A549 (cell line): ENCODE results near the gene MED26.

Source experiments
- EP300 ChIP-seq, 2 experiments: fragments of >200 bp; sonication (Bioruptor Twin); formaldehyde crosslinking; IDR thresholded peaks; 2 replicates in 1 of 2; 3 replicates in 1 of 2; pipeline ENCODE4 v1.6.1; 2016 to 2017
- SMC3 ChIP-seq: fragments of >200 bp; sonication (Bioruptor Twin); formaldehyde crosslinking; IDR thresholded peaks from 3 replicates; pipeline ENCODE4 v1.6.1; 2018; ENCODE audit warnings: inconsistent platforms
- ZC3H11A ChIP-seq: fragments of 450-650 bp; IDR thresholded peaks from 2 replicates; pipeline ENCODE4 v1.6.1; 2014; ENCODE audit warnings: antibody characterized with exemption, mild to moderate bottlenecking
- TF ChIP-seq, protein P1 (sequence below): fragments of >200 bp; sonication (Bioruptor Twin); formaldehyde crosslinking; IDR thresholded peaks from 3 replicates; pipeline ENCODE4 v1.5.1; 2016
- TF ChIP-seq, protein P2 (sequence below): IDR thresholded peaks from 2 replicates; pipeline ENCODE4 v1.6.1; 2012
- TF ChIP-seq, protein P3 (sequence below): fragments of 150-350 bp; IDR thresholded peaks from 2 replicates; pipeline ENCODE4 v1.6.1; 2014; ENCODE audit warnings: low read depth, mild to moderate bottlenecking, low read length

DNA sequence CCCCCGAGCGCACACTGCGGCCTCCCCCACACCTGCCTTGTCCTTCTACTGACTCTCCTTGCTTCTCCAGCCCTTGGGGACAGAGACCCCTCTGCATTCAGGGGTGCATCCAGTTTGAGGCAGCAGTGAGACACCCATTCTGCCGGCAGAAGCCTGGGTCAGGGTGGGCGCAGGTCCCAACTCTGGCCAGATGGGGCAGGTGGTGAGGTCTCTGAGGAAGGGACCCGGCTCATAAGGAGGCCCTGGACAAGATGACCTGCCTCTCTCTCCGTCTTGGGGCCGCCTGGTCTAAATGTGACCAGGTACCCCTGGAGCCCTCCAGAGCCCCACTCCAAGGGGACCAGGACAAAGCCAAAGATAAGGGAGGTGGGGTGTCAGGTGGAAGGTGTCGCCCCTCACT, 91.9 kb downstream of the MED26 start:
- TF ChIP-seq, protein P1, sequence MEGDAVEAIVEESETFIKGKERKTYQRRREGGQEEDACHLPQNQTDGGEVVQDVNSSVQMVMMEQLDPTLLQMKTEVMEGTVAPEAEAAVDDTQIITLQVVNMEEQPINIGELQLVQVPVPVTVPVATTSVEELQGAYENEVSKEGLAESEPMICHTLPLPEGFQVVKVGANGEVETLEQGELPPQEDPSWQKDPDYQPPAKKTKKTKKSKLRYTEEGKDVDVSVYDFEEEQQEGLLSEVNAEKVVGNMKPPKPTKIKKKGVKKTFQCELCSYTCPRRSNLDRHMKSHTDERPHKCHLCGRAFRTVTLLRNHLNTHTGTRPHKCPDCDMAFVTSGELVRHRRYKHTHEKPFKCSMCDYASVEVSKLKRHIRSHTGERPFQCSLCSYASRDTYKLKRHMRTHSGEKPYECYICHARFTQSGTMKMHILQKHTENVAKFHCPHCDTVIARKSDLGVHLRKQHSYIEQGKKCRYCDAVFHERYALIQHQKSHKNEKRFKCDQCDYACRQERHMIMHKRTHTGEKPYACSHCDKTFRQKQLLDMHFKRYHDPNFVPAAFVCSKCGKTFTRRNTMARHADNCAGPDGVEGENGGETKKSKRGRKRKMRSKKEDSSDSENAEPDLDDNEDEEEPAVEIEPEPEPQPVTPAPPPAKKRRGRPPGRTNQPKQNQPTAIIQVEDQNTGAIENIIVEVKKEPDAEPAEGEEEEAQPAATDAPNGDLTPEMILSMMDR: no peak
- TF ChIP-seq ZC3H11A: no peak
- no peak for TF ChIP-seq EP300 (IDR thresholded peaks at IDR 0.05)
- TF ChIP-seq, protein P2, sequence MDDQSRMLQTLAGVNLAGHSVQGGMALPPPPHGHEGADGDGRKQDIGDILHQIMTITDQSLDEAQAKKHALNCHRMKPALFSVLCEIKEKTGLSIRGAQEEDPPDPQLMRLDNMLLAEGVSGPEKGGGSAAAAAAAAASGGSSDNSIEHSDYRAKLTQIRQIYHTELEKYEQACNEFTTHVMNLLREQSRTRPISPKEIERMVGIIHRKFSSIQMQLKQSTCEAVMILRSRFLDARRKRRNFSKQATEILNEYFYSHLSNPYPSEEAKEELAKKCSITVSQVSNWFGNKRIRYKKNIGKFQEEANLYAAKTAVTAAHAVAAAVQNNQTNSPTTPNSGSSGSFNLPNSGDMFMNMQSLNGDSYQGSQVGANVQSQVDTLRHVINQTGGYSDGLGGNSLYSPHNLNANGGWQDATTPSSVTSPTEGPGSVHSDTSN: no peak
- TF ChIP-seq, protein P3, sequence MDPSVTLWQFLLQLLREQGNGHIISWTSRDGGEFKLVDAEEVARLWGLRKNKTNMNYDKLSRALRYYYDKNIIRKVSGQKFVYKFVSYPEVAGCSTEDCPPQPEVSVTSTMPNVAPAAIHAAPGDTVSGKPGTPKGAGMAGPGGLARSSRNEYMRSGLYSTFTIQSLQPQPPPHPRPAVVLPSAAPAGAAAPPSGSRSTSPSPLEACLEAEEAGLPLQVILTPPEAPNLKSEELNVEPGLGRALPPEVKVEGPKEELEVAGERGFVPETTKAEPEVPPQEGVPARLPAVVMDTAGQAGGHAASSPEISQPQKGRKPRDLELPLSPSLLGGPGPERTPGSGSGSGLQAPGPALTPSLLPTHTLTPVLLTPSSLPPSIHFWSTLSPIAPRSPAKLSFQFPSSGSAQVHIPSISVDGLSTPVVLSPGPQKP: no peak
- TF ChIP-seq SMC3: no peak
